ENCODE data around the gene TMEM140. TPM values are rescaled to one million over a fixed set of nuclear protein-coding genes. Genes with fewer than 3 reads are reported as not detected.

The TMEM140 gene
- total and polyA plus RNA-seq, 9 of the 15 experiments (the other 6 are each of a cell fraction or from before 2014, with no cell fraction given): 0.03 to 0.82 (median 0.23) TPM

DNA sequence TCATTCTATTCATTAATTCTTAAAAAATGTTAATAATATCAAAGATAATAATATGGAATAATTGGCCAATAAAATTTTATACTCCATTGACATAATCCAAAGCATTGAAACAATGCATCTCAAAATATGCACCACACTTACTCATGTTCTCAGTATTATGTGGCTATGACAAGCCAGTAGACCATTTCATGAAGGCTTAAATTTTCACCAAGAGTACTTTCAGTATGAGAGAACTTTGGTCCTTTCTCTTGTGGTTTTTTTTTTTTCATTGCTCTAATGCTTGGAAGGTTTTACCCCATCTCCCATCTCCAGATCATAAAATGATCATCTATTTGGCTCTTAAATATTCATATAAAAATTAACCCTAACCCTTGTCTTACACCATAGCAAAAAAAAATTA lies 45.5 kb upstream of the TMEM140 start:
- H3K27me3 ChIP-seq (ENCODE audit: control insufficient read depth in 2 of 2, insufficient read depth in 2 of 2, low read length in 2 of 2): no peaks in the 10 kb centered on the region
- H4K20me1 ChIP-seq (replicated peaks; ENCODE audit: control insufficient read depth, insufficient read depth, low read length): no peaks in the 10 kb centered on the region
- TF ChIP-seq ZNF324 (CRISPR knock-in tag; IDR thresholded peaks at IDR 0.05): no peak
- TF ChIP-seq ILF3 (IDR thresholded peaks at IDR 0.05; ENCODE audit: borderline replicate concordance): no peak
- no peak for TF ChIP-seq NR3C1 (CRISPR knock-in tag; IDR thresholded peaks at IDR 0.05)
- TF ChIP-seq TAL1 (IDR thresholded peaks at IDR 0.05): no peak
- TF ChIP-seq HNRNPK (IDR thresholded peaks at IDR 0.05; ENCODE audit: low read depth, low read length, poor library complexity, severe bottlenecking): no peak
- TF ChIP-seq ZNF121 (CRISPR knock-in tag; conservative IDR thresholded peaks at IDR 0.05): no peak
- no peak for TF ChIP-seq ZNF316 (IDR thresholded peaks at IDR 0.05)
- TF ChIP-seq, protein P1, sequence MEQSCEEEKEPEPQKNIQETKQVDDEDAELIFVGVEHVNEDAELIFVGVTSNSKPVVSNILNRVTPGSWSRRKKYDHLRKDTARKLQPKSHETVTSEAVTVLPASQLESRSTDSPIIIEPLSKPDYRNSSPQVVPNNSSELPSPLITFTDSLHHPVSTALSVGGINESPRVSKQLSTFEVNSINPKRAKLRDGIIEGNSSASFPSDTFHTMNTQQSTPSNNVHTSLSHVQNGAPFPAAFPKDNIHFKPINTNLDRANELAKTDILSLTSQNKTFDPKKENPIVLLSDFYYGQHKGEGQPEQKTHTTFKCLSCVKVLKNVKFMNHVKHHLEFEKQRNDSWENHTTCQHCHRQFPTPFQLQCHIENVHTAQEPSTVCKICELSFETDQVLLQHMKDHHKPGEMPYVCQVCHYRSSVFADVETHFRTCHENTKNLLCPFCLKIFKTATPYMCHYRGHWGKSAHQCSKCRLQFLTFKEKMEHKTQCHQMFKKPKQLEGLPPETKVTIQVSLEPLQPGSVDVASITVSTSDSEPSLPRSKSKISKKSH (CRISPR knock-in tag; IDR thresholded peaks at IDR 0.05): no peak
- TF ChIP-seq ETS2 (tag; IDR thresholded peaks at IDR 0.05; ENCODE audit: borderline replicate concordance, poor library complexity, severe bottlenecking): no peak
- no peak for TF ChIP-seq FOXA1 (IDR thresholded peaks at IDR 0.05; ENCODE audit: borderline replicate concordance)
- no peak overlapping the region for H2AFZ ChIP-seq (ENCODE audit: low read depth, low read length)
- intact Hi-C loops (cut with micrococcal nuclease): no loop called here
- no peaks in the 10 kb centered on the region for H3K9me1 ChIP-seq (ENCODE audit: control insufficient read depth, insufficient read depth, low read length)
- no peak overlapping the region for H3K4me2 ChIP-seq (ENCODE audit: insufficient read depth, low read length)
- H3K27ac ChIP-seq (ENCODE audit: extremely low read depth, low read depth, low read length): no peak overlapping the region
- ChIA-PET POLR2A (no interaction called here), CTCF (ENCODE audit: low intra/inter-chr PET ratio) (no interaction called here)
- no peak overlapping the region for H3K4me3 ChIP-seq
- no peaks in the 10 kb centered on the region for H3K79me2 ChIP-seq (ENCODE audit: control insufficient read depth, insufficient read depth, low read length)
- no TSS peak for BruUV-seq (replicated peaks)
- H3K9ac ChIP-seq (ENCODE audit: insufficient read depth in 1 of 2, low read depth in 2 of 2, low read length in 2 of 2): no peak overlapping the region
- H3K36me3 ChIP-seq (ENCODE audit: control insufficient read depth, insufficient read depth, low read length): no peaks in the 10 kb centered on the region
- in situ Hi-C loops (cut with MboI): no loop called here
- FAIRE-seq (no peak), DNase-seq (ENCODE audit: extremely low read depth in 1 of 4, low spot score in 3 of 4) (no peak), ATAC-seq (no peak)
- no peaks in the 10 kb centered on the region for H3K4me1 ChIP-seq (replicated peaks in 1 of 2; ENCODE audit: control insufficient read depth in 2 of 2, insufficient read depth in 2 of 2, low read length in 2 of 2)
- no peaks in the 10 kb centered on the region for H3K9me3 ChIP-seq (replicated peaks; ENCODE audit: control insufficient read depth, insufficient read depth, low read depth, low read length)

All from K562 (cell line).